CD14-positive monocyte (primary cell): ENCODE measurements around the gene OPN1SW. TPM values are rescaled to one million over a fixed set of nuclear protein-coding genes. Genes with fewer than 3 reads are reported as not detected.

ENCODE experiments used
- DNase-seq, 3 donors: peaks; one replicate each; pipeline ENCODE4 v3.0.0-alpha.2; 2011 to 2022
- H2AFZ ChIP-seq: 2 replicates; pipeline ENCODE4 v1.6.0; 2012; ENCODE audit warnings: mild to moderate bottlenecking, low read depth, low read length, inconsistent platforms; ENCODE audit not compliant: insufficient read depth, poor library complexity, severe bottlenecking
- H3K27ac ChIP-seq, 2 donors: 1 replicate in 1 of 2; 2 replicates in 1 of 2; pipeline ENCODE4 v1.5.1; 2012 to 2013; ENCODE audit warnings: low read length in 2 of 2, control low read depth in 1 of 2, inconsistent platforms in 1 of 2, low read depth in 1 of 2, mild to moderate bottlenecking in 1 of 2
- H3K27me3 ChIP-seq, 2 donors: one replicate each; pipeline versions ENCODE4 v1.6.0 to v1.6.1; 2011 to 2013; ENCODE audit warnings: low read length in 2 of 2; ENCODE audit not compliant: control insufficient read depth in 2 of 2, insufficient read depth in 2 of 2
- H3K36me3 ChIP-seq, 2 donors: replicated peaks in 1 of 2; 1 replicate in 1 of 2; 2 replicates in 1 of 2; pipeline versions ENCODE4 v1.5.1 to v1.6.1; 2012 to 2013; ENCODE audit warnings: low read length in 2 of 2, control low read depth in 1 of 2, inconsistent platforms in 1 of 2, mild to moderate bottlenecking in 1 of 2; ENCODE audit not compliant: insufficient read depth in 2 of 2, control insufficient read depth in 1 of 2
- H3K4me1 ChIP-seq, 2 donors: 1 replicate in 1 of 2; 2 replicates in 1 of 2; pipeline versions ENCODE4 v1.5.1 to v1.6.1; 2012 to 2013; ENCODE audit warnings: low read length in 2 of 2, control low read depth in 1 of 2, inconsistent platforms in 1 of 2, mild to moderate bottlenecking in 1 of 2, moderate library complexity in 1 of 2; ENCODE audit not compliant: insufficient read depth in 2 of 2, control insufficient read depth in 1 of 2
- H3K4me2 ChIP-seq: replicated peaks from 2 replicates; pipeline ENCODE3; 2012; ENCODE audit warnings: low read length, moderate library complexity, mild to moderate bottlenecking; ENCODE audit not compliant: poor library complexity, severe bottlenecking; ENCODE audit errors: extremely low read depth
- H3K4me3 ChIP-seq, 3 experiments: fragments of 200-600 bp in 1 of 3; sonication (generic) in 1 of 3; replicated peaks in 1 of 3; 1 replicate in 2 of 3; 2 replicates in 1 of 3; pipeline ENCODE4 v1.5.1; 2011 to 2013; ENCODE audit warnings: low read length in 3 of 3, mild to moderate bottlenecking in 3 of 3, control low read depth in 2 of 3, low read depth in 2 of 3, inconsistent platforms in 1 of 3, moderate library complexity in 1 of 3
- H3K79me2 ChIP-seq: 2 replicates; pipeline ENCODE4 v1.6.0; 2012; ENCODE audit warnings: mild to moderate bottlenecking, control low read depth, inconsistent platforms, low read length, moderate library complexity; ENCODE audit not compliant: insufficient read depth
- H3K9ac ChIP-seq: 2 replicates; pipeline ENCODE4 v1.6.0; 2017; ENCODE audit warnings: low read length, mild to moderate bottlenecking; ENCODE audit not compliant: insufficient read depth, poor library complexity, severe bottlenecking
- H3K9me3 ChIP-seq, 2 donors: replicated peaks in 1 of 2; 1 replicate in 1 of 2; 2 replicates in 1 of 2; pipeline versions ENCODE4 v1.5.1 to v1.6.1; 2012 to 2013; ENCODE audit warnings: low read length in 2 of 2, control low read depth in 1 of 2; ENCODE audit not compliant: control insufficient read depth in 1 of 2, insufficient read depth in 1 of 2
- H4K20me1 ChIP-seq: 2 replicates; pipeline ENCODE4 v1.6.0; 2012; ENCODE audit warnings: mild to moderate bottlenecking, low read length, control low read depth, moderate library complexity; ENCODE audit not compliant: insufficient read depth
- H3K27ac Mint-ChIP-seq, 7 donors: one replicate each; pipeline ENCODE4 v1.8.0; 2020; ENCODE audit warnings: mild to moderate bottlenecking in 7 of 7, mixed read lengths in 7 of 7, moderate library complexity in 6 of 7, inconsistent platforms in 2 of 7
- H3K27me3 Mint-ChIP-seq, 3 donors: one replicate each; pipeline ENCODE4 v1.8.0; 2021 to 2022; ENCODE audit warnings: low read depth in 3 of 3, mild to moderate bottlenecking in 3 of 3, mixed read lengths in 3 of 3, moderate library complexity in 3 of 3, inconsistent platforms in 1 of 3
- H3K36me3 Mint-ChIP-seq, 2 donors: one replicate each; pipeline ENCODE4 v1.8.0; 2020; ENCODE audit warnings: mixed read lengths in 2 of 2, inconsistent platforms in 1 of 2, mild to moderate bottlenecking in 1 of 2
- H3K4me1 Mint-ChIP-seq: one replicate; pipeline ENCODE4 v1.8.0; 2020; ENCODE audit warnings: mild to moderate bottlenecking, mixed read lengths
- H3K4me3 Mint-ChIP-seq, 2 donors: one replicate each; pipeline ENCODE4 v1.8.0; 2020; ENCODE audit warnings: mild to moderate bottlenecking in 2 of 2, mixed read lengths in 2 of 2, moderate library complexity in 1 of 2
- H3K9me3 Mint-ChIP-seq, 7 donors: one replicate each; pipeline ENCODE4 v1.8.0; 2020 to 2022; ENCODE audit warnings: mixed read lengths in 7 of 7, mild to moderate bottlenecking in 6 of 7, moderate library complexity in 6 of 7, inconsistent platforms in 2 of 7
- CTCF ChIP-seq: fragments of 200-600 bp; IDR thresholded peaks from one replicate; pipeline ENCODE4 v1.8.0; 2022; ENCODE audit warnings: antibody characterized with exemption, mild to moderate bottlenecking
- WGBS: methylation state at CpG from one replicate; pipeline ENCODE4 v1.1.5; 2013; ENCODE audit warnings: missing lambda C conversion rate; ENCODE audit not compliant: insufficient coverage; 5-methylcytosine and 5-hydroxymethylcytosine counted together
- intact Hi-C, 2 donors: fragments of 100-400 bp; cut with micrococcal nuclease; formaldehyde crosslinking; loops; one replicate each; pipeline versions ENCODE4 v1.15.0 to v1.15.1; 2023
- polyA plus RNA-seq, 3 donors: library from polyadenylated mRNA; depleted of rRNA in 1 of 3; unstranded in 2 of 3; stranded (reverse) in 1 of 3; fragments of 300-500 nt in 2 of 3; fragments of >200 nt in 1 of 3; fragmentation: Illumina TruSeq in 2 of 3; gene quantifications; 1 replicate in 2 of 3; 2 replicates in 1 of 3; pipeline ENCODE4 v1.2.3, GENCODE V29; 2012 to 2021

Gene OPN1SW
- polyA plus RNA-seq, 3 donors = not detected

- Mint-ChIP-seq H3K9me3 (peaks cover 11 to 27% (median 17%) of the 10 kb centered on the region in 7 donors), H3K4me1 (no peaks in the 10 kb centered on the region), H3K36me3 (peaks cover 7 to 18% of the 10 kb centered on the region in 2 donors), H3K27ac (no peak overlapping the region), H3K27me3 (peaks cover 2 to 6% (median 6%) of the 10 kb centered on the region in 3 donors), H3K4me3 (no peak overlapping the region)
- no peak overlapping the region for H3K9ac ChIP-seq
- intact Hi-C loops = no loop called here
- WGBS = 97% methylated on average over 4 of the region's 5 CpGs
- peaks cover 0 to 7% of the 10 kb centered on the region in 2 donors for H3K36me3 ChIP-seq
- H3K79me2 ChIP-seq = no peaks in the 10 kb centered on the region
- no peak for DNase-seq
- H4K20me1 ChIP-seq = no peaks in the 10 kb centered on the region
- H3K4me1 ChIP-seq = no peaks in the 10 kb centered on the region
- no peak overlapping the region for H3K27ac ChIP-seq
- no peak overlapping the region for H3K4me3 ChIP-seq
- H2AFZ ChIP-seq = no peak overlapping the region
- H3K9me3 ChIP-seq = peaks cover 0 to 7% of the 10 kb centered on the region in 2 donors
- no peak for TF ChIP-seq CTCF
- H3K4me2 ChIP-seq = no peak overlapping the region
- no peaks in the 10 kb centered on the region for H3K27me3 ChIP-seq
Observed at GRCh38 chr7:128778946-128779345, 3.4 kb upstream of the OPN1SW start.

DNA sequence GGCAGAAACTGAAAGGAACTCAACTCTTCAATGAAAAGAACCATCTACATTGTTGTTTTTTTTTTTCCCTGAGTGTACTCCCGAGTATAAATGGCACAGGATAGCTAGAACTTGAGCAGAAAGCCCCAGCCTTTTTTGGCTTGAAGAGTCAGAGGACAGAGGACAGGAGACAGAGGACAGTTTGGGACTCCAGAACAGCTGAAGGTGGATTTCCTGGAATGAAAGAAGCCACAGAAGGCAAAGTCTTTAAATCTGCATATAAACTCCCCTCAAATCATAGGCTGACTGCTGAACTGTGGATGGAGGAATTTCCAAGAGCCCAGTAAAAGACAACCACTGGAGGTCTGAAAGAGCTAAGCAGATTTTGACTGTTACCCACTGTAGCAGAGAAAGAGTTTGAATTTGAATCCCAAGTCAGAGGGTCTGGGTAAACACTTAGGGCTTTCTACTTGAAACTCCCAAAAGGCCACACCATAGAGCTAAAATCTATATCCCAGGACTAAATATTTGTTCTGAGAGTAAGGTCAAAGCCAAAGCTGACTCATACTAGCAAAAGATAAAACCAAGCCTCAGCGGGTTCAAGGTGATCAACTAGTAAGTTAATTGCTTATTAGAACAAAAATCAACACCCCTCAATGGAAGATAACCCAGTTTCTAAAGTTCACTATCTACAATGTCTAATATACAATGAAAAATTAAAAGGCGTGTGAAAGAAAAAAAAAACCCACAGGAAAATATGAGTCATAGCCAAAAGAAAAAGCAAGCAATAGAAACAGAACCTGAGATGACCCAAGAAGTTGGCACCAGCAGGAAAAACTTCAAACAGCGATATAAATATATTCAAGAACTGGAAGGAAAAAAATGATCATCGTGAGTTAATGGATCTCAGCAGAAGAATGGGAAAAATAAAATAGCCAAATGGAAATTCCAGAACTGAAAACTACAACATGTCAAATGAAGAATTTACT lies 1.8 kb upstream of the OPN1SW start:
- H2AFZ ChIP-seq = no peak overlapping the region
- no peaks in the 10 kb centered on the region for H3K4me1 Mint-ChIP-seq
- H3K36me3 ChIP-seq = peaks cover 0 to 17% of the 10 kb centered on the region in 2 donors
- H3K9me3 Mint-ChIP-seq = peaks cover 11 to 27% (median 17%) of the 10 kb centered on the region in 7 donors
- WGBS = no CpG with 5 or more reads among the region's 5 CpGs
- intact Hi-C loops = no loop called here
- no peaks in the 10 kb centered on the region for H3K27me3 ChIP-seq
- H3K27ac Mint-ChIP-seq = no peak overlapping the region
- no peak overlapping the region for H3K27ac ChIP-seq
- no peak overlapping the region for H3K9ac ChIP-seq
- peaks cover 0 to 7% of the 10 kb centered on the region in 2 donors for H3K9me3 ChIP-seq
- DNase-seq = no peak
- H3K4me3 Mint-ChIP-seq = no peak overlapping the region
- H3K4me3 ChIP-seq = no peak overlapping the region
- H3K36me3 Mint-ChIP-seq = peaks cover 18 to 31% of the 10 kb centered on the region in 2 donors
- no peaks in the 10 kb centered on the region for H3K79me2 ChIP-seq
- no peaks in the 10 kb centered on the region for H4K20me1 ChIP-seq
- H3K27me3 Mint-ChIP-seq = peaks cover 2 to 7% (median 4%) of the 10 kb centered on the region in 3 donors
- no peak for TF ChIP-seq CTCF
- no peak overlapping the region for H3K4me2 ChIP-seq
- H3K4me1 ChIP-seq = no peaks in the 10 kb centered on the region
